Stimulated activated CD8-positive, alpha-beta memory T cell treated with anti-CD3 and anti-CD28 coated beads, Interleukin-2, amount 100 ng/mL, for 48 hours (primary cell): ENCODE results near the gene SHROOM4.

ENCODE experiments used
- DNase-seq, 2 donors: peaks; one replicate each; pipeline ENCODE4 v3.0.0-alpha.2; 2020; ENCODE audit warnings: low read depth in 2 of 2

The SHROOM4 gene

DNA sequence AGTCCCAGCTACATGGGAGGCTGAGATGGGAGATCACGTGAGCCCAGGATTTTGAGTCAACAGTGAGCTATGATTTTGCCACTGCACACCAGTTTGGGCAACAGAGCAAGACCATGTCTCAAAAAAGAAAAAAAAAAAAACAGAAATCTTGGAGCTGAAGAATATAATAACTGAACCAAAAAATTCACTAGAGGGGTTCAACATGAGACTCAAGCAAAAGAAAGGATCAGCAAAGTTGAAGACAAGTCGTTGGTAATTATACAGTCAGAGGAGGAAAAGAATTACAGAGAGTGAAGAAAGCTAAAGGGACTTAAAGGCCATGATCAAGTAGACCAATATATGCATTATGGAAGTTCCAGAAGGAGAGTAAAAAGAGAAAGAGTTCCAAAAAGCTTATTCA, 26.9 kb downstream of the SHROOM4 start:
- no peak for DNase-seq

DNA sequence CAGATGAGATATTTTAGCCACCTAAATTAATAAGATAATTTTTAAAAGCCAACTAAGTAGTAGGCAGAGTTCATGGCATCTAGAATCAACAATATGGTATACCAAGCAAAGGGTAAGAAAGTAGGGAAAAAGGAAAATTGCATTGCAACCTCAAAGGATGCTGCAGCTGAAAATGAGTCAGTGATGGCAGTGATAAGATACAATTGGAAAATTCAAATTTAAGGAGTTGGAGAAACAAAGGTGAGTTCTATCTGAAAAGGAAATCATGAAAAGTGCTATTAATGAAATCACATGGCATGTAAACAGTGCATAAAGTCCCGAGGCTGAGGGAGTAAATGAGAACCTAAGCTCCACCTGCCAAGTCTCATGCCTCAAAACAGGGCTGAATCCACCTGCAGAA, 33.9 kb downstream of the SHROOM4 start:
- DNase-seq, result no peak

DNA sequence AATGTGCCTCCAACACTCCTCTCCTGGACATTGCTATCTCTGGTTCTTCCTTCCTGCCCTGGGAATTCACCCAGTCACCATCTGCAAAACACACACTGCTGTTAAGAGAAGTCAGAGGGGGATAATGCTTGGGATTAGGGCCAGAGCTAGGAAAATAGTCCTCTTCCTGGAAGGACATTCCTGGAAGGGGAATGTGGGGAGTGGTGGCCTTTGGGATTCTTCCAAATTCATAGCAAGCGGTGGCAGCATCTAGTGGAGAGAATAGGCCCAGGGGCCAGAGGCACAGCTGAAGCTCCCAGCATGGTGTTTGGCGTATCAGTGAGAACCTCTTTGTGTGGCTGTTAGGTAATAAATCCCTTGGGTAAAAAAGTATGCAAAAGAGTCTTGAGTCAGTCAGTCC, 34.3 kb downstream of the SHROOM4 start:
- no peak for DNase-seq

DNA sequence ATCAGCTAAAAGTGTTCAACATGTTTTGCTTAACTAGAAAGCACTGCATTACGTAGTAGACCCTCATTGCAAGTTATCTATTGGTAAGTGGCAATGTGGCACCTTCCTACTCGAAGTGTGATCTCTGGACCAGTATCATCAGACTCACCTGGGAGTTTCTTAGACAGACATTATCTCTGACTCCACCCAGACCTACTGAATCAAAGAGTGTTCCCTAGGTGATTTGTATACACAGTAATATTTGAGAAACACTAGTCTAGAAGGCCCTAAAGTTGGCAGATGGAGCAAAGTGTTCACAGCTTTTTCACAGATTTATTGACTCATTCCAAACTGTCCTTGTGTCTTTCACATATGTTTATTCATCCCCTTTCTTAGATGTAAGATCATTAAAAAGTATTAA, 35.7 kb downstream of the SHROOM4 start:
- no peak for DNase-seq

DNA sequence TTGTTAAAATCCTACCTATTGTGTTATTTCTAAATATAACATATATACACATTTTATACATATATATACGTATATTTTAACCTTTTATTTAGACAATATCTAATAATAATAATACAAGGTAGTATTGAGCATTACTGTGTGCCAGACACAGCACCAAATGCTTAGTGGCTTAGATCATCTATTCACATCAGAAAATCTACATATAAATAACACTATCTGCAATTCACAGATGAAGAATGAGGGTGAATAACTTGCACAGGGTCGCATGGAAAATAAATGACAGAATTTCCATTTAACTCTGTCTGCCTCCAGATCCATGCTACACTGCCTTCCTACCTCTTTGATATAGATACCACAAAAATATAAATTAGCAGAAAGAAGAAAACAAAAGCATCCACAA, 37.7 kb downstream of the SHROOM4 start:
- no peak for DNase-seq

DNA sequence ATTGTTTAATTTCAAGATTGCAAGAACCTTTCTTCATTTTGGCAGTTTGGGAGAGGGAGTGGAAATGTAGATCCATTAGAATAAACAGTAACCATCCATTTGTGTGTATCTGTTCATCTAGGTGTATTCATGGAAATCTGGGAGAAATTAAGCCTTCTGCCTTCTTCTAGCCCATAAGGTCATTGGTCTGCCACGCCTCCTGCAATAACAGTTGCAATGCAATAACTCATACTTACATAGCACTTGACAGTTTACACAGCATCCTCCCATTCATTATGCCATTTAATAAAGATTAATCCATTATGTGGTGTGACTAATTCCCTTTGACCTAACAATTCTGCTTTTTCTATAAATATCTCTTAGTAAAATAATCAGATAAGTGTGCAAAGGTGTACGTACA, 42.6 kb downstream of the SHROOM4 start:
- no peak for DNase-seq

DNA sequence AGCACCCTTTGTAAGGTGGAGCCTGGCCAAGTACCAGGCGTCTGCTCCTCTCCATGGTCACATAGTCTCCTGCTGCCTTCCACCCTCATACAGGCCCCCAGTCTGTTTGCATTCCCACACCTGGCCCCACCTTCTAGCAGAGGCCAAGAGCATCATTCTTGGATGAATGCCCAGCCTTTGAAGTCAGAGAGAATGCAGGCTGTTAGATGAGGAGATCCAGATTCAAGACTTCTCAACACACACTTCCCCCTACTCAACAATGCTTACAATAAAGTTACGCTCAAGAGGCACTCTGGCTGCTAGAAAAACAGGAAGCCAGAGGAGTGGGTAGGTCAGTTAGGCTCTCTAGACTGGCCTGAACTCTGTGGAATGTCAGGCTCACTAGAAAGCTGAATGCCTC, 43.3 kb downstream of the SHROOM4 start:
- DNase-seq, result no peak

DNA sequence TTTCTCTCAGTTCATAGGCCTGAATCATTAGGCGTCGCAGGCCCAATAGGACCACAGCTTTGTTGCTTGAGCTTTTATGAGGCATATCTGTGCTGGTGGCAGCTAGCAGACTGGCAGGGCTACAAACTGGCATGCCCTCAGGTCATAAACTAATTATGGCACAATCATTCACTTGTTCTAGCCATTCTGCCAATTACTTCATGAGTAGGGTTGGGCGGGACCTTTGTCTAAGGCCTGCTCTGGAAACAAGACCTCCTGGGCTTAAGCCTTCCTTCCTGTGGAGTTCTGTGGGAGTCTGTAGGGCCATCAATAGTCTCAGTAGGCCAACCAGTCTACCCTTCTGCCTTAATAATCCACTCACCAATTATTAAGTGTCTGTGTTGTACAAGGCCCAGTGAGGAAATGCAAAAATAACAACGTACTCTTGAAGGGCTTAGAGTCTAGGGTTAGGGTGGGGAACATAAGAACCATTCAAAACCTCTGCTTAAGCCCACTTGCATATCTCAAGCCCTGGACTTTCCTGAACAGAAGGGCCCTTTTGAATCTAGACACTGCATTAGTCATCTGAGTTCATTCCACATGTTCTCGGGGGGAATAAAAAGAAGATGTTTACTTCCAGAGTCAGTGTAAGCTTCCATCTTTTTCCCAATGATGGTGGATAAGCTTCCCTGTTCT, 44.5 kb downstream of the SHROOM4 start:
- DNase-seq, result no peak

DNA sequence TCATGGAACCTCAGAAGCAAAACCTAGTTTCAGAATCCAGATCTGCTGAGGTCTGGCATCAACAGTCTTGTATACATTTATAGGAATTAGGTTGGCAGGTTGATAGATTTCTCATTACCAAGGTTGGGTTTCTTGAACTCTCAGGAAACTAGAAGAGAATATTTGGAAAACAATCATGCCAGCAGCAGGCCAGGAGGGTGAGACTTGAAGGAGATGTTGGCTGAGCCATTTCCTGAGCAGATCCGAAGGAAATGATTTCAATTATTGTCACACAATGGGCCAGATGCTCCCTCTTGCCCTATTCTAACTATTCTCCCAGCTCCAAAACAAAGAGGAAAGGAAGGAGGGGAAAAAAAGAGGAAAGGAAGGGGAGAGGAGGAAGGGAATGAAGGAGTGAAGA, 45.2 kb downstream of the SHROOM4 start:
- DNase-seq, result no peak

DNA sequence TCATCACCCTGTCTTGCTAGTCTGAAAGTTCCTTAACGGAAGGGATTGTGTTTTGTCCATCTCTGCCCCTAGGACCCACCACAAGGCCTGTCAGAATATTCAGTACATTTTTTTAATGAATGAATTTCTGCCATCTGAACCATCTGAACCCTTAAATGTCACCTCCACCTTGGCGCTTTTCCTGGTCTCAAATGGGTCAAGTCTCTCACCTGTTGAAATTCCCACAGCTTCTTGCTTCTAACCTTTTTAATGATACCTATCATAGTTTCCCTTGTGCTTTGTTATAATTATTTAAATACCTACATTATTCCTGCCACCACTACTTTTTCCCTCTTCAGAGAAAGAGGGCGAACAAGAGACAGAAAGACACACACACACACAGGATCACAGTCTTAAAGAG, 48.0 kb downstream of the SHROOM4 start:
- DNase-seq, result no peak

DNA sequence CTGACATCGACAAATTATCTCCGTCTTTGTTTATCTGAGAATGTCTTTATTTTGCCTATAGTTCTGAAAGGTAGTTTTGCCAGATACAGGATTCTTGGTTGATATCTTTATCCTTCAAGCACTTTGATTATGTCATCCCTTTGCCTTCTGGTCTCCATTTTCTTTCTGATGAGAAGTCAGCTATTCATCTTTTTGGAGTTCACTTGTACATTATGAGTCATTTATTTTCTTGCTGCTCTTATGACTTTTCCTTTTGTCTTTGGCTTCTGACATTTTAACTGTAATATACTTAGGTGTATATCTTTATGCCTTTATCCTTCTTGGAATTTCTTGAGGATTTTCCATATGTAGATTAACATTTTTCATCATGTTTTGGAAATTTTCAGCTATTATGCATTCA, 51.4 kb downstream of the SHROOM4 start:
- no peak for DNase-seq

DNA sequence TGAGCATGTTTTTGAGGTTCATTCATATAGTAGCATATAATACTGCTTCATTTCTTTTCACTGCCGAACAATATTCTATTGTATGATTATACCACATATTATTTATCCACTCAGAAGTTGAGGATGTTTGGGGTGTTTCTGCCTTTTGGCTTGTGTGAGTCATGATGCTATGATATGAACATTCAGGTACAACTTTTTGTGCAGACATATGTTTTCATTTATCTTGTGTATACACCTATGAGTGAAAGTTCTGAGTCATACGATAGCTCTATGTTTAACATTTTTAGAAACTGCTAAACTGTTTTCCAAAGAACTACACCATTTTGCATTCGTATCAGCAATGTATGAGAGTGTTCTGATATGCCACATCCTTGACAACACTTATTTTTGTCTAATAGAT, 57.7 kb downstream of the SHROOM4 start:
- DNase-seq, result no peak

DNA sequence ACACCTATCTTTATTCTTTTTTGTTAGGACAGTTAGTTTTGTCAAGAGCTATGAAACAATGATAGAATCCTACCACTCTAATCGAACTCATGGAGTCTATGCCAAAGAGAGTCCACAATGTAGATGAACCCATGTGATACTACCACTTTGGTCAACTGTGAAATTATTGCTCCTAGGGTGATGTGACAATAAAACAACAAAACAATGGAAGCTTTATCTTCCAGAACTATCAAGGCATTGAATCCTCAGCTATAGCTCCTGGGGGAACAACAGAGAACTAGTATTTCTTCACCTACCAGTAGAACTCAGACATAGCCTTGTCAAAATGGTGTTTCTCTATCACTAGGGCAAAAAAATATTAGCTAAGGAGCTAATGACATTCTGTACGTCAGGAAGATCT, 62.9 kb downstream of the SHROOM4 start:
- DNase-seq, result no peak

DNA sequence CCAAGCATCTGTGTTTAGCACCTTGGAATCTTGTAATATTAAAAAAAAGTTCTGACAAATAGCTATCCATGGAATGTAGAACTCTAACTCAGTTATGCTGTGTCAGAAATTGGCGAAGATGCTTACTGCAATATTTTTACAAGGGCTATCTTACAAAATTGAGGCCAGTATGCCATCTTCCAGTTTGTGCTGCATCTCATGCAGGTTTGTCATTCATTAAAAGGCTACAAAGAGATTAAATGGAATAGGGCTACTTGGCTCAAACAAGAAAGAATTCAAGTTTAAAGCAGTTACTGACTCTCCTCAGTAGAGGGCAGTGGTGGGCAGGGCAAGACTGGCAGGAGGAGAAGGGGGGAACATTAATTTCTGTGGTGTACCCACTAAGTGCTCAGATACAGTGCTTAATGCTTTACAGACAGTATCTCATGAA, 66.5 kb downstream of the SHROOM4 start:
- no peak for DNase-seq

DNA sequence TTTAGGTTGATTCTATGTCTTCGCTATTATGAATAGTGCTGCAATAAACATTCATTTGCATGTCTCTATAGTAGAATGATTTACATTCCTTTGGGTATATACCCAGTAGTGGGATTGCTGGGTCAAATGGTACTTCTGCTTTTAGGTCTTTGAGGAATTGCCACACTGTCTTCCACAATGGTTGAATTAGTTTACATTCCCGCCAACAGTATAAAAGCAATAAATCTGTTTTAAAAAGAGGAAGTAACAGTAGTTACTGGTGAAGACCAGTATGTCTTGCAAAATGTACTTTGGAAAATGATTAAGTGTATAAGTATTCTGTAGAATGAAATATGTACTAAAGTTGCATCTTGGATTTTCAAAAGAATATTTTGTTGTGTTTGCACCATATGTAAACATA, 77.3 kb downstream of the SHROOM4 start:
- no peak for DNase-seq

DNA sequence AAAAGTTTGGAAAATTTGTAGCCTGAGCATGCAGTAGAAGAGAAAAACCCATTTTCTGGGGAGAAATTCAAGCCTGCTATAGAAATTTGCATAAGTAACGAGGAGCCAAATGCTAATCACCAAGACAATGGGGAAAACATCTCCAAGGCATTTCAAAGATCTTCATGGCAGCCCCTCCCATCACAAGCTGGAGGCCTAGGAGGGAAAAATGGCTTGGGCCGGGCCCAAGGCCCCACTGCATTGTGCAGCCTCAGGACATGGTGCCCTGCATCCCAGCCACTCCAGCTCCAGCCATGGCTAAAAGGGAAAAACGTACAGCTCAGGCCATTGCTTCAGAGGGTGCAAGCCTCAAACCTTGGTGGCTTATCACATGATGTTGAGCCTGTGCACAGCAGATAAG, 87.7 kb downstream of the SHROOM4 start:
- DNase-seq, result no peak

DNA sequence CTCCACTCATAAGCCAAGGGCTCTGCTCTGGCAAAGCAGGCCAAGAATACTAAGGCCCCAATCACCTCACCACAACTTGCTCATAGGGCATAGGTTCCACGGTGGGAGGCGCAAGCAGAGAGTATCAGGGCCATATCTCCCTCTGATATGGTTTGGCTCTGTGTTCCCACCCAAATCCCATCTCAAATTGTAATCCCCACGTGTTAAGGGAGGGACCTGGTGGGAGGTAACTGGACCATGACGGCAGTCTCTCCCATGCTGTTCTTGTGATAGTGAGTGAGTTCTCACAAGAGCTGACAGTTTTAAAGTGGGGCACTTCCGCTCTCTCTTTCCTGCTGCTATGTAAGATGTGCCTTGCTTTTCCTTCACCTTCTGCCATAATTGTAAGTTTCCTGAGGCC, 88.7 kb downstream of the SHROOM4 start:
- no peak for DNase-seq

DNA sequence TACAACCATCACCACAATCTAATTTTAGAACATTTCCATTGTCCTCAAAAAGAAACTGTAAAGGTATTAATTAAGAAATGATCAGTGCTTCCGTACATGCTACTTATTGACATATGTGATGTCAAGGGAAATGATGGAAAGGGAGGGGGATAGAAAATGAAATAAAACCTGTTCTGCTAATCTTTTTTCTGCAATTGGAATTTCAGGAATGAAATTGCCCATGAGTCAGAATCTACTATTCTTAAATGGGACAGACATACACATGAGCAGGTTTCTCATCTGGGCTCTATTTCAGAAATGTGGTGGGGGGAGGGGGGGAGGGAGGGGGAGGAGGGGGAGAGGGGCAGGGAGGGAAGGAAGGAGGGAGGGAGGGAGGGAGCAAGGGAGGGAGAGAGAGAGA, 91.0 kb downstream of the SHROOM4 start:
- DNase-seq, result no peak

DNA sequence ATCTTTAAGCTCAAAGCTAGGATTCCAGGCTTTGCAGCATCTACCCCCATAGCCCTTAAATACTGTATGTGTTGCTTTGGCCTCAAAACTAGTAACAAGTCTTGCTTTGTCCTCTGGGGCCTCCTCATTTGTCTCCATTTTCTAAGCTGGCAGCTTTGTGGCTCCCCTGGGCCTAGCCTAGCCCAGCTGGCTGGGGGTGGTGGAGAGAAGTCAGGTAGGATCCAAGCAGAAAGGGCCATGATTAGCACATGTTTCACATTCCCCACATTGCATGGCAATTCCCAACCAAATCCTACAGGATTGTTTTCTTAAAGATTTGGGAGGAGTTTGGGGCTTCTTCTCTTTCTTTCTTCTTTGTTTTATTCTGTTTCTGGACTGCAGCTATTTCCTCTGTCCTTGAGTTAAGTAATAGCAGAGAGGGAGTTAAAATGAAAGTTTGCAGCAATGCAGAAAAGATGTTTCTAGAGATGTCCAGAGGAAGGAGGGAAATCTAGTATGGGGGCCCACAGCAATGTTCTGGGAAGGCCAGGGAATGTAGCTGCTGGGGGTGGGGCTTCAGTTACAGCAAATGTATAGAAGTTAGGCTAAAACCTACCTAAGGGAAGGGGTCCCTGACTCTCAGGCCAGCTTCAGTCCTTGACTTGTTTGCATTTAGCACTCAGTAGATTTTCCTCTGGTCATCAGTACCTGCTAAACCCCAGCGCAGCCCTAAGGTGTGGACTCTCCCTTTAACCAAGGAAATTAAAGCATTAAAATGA, 92.1 kb downstream of the SHROOM4 start:
- DNase-seq, result no peak

DNA sequence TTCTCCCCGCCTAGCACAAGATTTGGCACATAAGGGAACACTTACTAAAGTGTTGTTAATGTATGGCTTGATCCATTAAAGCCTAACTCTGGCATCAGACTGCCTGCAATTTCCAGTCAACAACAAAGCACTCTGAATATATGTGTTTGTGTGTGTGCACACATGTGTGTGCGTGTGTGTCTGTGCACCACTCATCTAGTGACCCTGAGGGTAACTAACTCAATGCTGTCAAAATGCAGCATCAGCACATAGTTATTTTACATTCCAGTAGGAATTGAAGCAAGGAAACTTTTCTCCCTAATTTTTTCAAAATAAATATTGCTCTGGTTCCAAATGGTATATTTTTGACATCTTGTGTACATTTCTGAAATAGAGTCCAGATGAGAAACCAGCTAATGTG, 94.4 kb downstream of the SHROOM4 start:
- DNase-seq, result no peak

DNA sequence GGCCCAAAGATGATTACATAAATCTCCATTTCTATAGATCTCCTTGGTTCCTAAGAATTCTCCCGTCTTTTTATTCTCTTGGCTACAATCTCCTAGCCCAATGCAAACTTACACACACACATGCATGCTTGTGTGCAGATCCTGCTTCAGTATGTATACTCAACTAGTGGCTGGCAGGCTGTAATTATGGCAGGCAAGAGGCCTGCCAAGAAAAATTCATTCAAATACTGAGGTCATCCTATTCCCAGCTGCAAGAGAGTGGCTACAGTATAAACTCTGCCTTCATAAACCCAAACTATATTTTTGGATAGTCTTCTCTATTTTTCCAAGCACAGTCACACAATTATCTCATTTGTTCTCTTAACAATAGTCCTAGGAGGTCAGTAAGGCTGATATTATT, 95.2 kb downstream of the SHROOM4 start:
- DNase-seq, result no peak

DNA sequence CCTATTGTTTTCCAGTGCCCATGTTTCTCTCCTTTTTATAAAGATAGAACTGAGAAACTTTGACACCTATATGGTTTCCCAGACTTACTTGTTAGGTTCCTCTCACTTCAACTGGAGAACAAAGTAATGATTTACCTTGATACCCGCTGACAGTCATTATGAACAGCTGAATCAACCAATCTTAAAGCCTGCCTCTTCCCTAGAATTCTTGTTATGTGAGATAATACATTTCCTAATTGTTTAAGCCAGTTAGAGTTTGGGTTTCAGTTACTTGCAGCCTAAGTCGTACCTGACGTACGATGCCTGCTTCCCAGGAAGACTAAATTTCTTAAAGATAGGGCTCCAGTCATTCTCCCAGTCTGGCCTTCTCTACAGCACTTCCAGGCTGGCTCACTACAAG, 97.3 kb downstream of the SHROOM4 start:
- no peak for DNase-seq

DNA sequence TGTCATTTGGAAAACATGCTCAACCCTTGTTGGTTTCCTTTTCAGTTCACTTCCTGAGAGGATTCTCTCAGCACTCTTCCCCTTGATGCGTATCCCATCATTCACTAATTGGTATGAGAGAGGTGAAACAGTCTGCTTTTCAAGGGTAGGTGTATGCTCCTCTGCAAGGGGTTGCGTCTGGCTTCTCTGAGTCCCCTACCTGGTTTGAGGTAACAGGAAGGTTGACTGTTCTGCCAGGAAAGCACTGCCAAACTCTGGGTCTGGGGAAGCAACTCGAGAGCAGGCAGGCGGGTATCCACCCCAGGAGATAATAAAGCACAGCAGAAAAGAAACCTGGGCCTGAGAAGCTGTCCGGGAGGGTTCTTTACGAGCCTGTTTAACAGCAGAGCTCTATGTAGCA, 101.2 kb downstream of the SHROOM4 start:
- no peak for DNase-seq

DNA sequence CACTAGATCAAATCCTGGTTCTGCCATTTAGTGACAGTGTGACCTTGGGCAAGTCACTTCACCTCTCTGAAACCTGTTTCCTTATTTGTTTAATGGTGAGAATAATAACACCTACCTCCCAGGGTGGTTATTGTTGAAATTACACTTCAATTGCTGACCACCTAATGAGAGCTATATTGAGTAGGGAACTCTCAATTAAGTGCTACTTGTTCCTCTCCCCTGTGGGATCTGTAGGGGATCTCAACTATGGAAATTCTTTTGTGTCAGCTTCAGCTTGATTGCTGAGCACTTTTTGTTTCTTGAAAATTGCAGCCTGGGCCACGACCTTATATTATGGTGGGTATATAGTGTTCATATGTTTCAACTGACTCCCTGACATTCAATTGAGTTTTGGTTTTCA, 102.1 kb downstream of the SHROOM4 start:
- no peak for DNase-seq
